Stimulated activated effector memory CD8-positive, alpha-beta T cell treated with anti-CD3 and anti-CD28 coated beads, Interleukin-12 subunit alpha, Interleukin-12 subunit beta, amount 100 ng/mL, for 72 hours (primary cell): ENCODE results near the gene AURKB.
A peak's percentile ranks its signal among the peaks of the same experiment; 100 is the strongest.
"Not testable (repeated sequence)": the region's sequence is repeated elsewhere in the genome, so short reads cannot be mapped to it uniquely, and the experiment has no call there.

Experiments used
- ATAC-seq: fragments of 150-1000 bp; cut with Tn5 transposase; 2 replicates; pipeline ENCODE4 v1.10.0; 2021
- DNase-seq, 2 donors: peaks; one replicate each; pipeline ENCODE4 v3.0.0; 2021 to 2022; ENCODE audit warnings: low spot score in 2 of 2
- H3K27ac Mint-ChIP-seq: one replicate; pipeline ENCODE4 v1.8.0; 2022; ENCODE audit warnings: mild to moderate bottlenecking, mixed read lengths
- H3K36me3 Mint-ChIP-seq: one replicate; pipeline ENCODE4 v1.8.0; 2022; ENCODE audit warnings: mild to moderate bottlenecking, mixed read lengths
- H3K4me1 Mint-ChIP-seq: one replicate; pipeline ENCODE4 v1.8.0; 2022; ENCODE audit warnings: mixed read lengths
- H3K4me3 Mint-ChIP-seq: one replicate; pipeline ENCODE4 v1.8.0; 2022; ENCODE audit warnings: mild to moderate bottlenecking, mixed read lengths
- H3K9me3 Mint-ChIP-seq: one replicate; pipeline ENCODE4 v1.8.0; 2022; ENCODE audit warnings: mixed read lengths

The AURKB gene

GRCh38 chr17:8209907-8210760 is at the start of gene AURKB:
Gene AURKB, minus strand, starts transcription at chr17:8210575. Its CDS starts 351 bp downstream, at chr17:8210224.
- peak within 1 kb of the TSS; percentile 96 for H3K4me3 Mint-ChIP-seq

GRCh38 chr17:8257801-8258200 is 47.4 kb upstream of the AURKB start:
- Mint-ChIP-seq H3K4me1 (no peaks in the 10 kb centered on the region), H3K36me3 (peaks cover 92% of the 10 kb centered on the region), H3K27ac (no peak overlapping the region), H3K4me3 (no peak overlapping the region), H3K9me3 (no peaks in the 10 kb centered on the region)
- DNase-seq: no peak
- peak; percentile 43 for ATAC-seq

More at GRCh38 chr17:8209907-8210760, at the start of gene AURKB:
- Mint-ChIP-seq H3K4me1 (peaks cover 33% of the 10 kb centered on the region), H3K27ac (peak within 1 kb of the TSS; percentile 98), H3K36me3 (peaks cover 58% of the 10 kb centered on the region), H3K9me3 (no peaks in the 10 kb centered on the region)
- ATAC-seq (peak; percentile 97), DNase-seq (peak; percentile 81 to 94)

- no peak for DNase-seq
- Mint-ChIP-seq H3K9me3 (no peaks in the 10 kb centered on the region), H3K4me3 (no peak overlapping the region), H3K36me3 (peaks cover 81% of the 10 kb centered on the region), H3K4me1 (no peaks in the 10 kb centered on the region), H3K27ac (no peak overlapping the region)
- ATAC-seq: no peak
Measured at GRCh38 chr17:8256691-8257090, 46.3 kb upstream of the AURKB start.

- Mint-ChIP-seq H3K4me3 (no peak overlapping the region), H3K36me3 (peaks cover 77% of the 10 kb centered on the region), H3K4me1 (no peaks in the 10 kb centered on the region), H3K9me3 (no peaks in the 10 kb centered on the region), H3K27ac (no peak overlapping the region)
- ATAC-seq (no peak), DNase-seq (no peak)
Measured at GRCh38 chr17:8256291-8256690, 45.9 kb upstream of the AURKB start.

GRCh38 chr17:8255499-8255898 is 45.1 kb upstream of the AURKB start:
- H3K9me3 Mint-ChIP-seq: no peaks in the 10 kb centered on the region
- H3K27ac Mint-ChIP-seq: no peak overlapping the region
- ATAC-seq (no peak), DNase-seq (no peak)
- H3K4me1 Mint-ChIP-seq: peaks cover 4% of the 10 kb centered on the region
- H3K36me3 Mint-ChIP-seq: peaks cover 71% of the 10 kb centered on the region
- H3K4me3 Mint-ChIP-seq: no peak overlapping the region

GRCh38 chr17:8254881-8255280 is 44.5 kb upstream of the AURKB start:
- Mint-ChIP-seq H3K27ac (no peak overlapping the region), H3K9me3 (no peaks in the 10 kb centered on the region), H3K36me3 (peaks cover 70% of the 10 kb centered on the region), H3K4me1 (peaks cover 10% of the 10 kb centered on the region), H3K4me3 (no peak overlapping the region)
- no peak for DNase-seq
- ATAC-seq: no peak

GRCh38 chr17:8253801-8254200 is 43.4 kb upstream of the AURKB start:
- DNase-seq: no peak
- Mint-ChIP-seq H3K27ac (no peak overlapping the region), H3K4me3 (no peak overlapping the region), H3K9me3 (no peaks in the 10 kb centered on the region), H3K36me3 (peaks cover 67% of the 10 kb centered on the region), H3K4me1 (peaks cover 17% of the 10 kb centered on the region)
- ATAC-seq: no peak

- not testable (repeated sequence) for DNase-seq, H3K9me3 Mint-ChIP-seq, H3K27ac Mint-ChIP-seq, H3K4me3 Mint-ChIP-seq, ATAC-seq
- peaks cover 67% of the 10 kb centered on the region for H3K36me3 Mint-ChIP-seq
- H3K4me1 Mint-ChIP-seq: peaks cover 26% of the 10 kb centered on the region
Measured at GRCh38 chr17:8251411-8251810, 41.0 kb upstream of the AURKB start.

- ATAC-seq (no peak), DNase-seq (no peak)
- H3K9me3 Mint-ChIP-seq: no peaks in the 10 kb centered on the region
- H3K36me3 Mint-ChIP-seq: peaks cover 66% of the 10 kb centered on the region
- peak overlapping the region; percentile 98 for H3K27ac Mint-ChIP-seq
- peak overlapping the region; percentile 95 for H3K4me3 Mint-ChIP-seq
- H3K4me1 Mint-ChIP-seq: peaks cover 42% of the 10 kb centered on the region
Measured at GRCh38 chr17:8249621-8250500, 39.5 kb upstream of the AURKB start.

- ATAC-seq (peak; percentile 80), DNase-seq (peak; percentile 98 to 99)
- Mint-ChIP-seq H3K4me3 (peak within 1 kb of the TSS; percentile 95), H3K36me3 (peaks cover 66% of the 10 kb centered on the region), H3K9me3 (no peaks in the 10 kb centered on the region), H3K27ac (peak within 1 kb of the TSS; percentile 98), H3K4me1 (peaks cover 51% of the 10 kb centered on the region)
Measured at GRCh38 chr17:8248751-8249607, 38.6 kb upstream of the AURKB start, which contains the start of gene PFAS. Gene PFAS, plus strand, starts transcription at chr17:8249289. Its CDS starts 4,649 bp downstream, at chr17:8253938.

GRCh38 chr17:8244768-8245167 is 34.4 kb upstream of the AURKB start:
- DNase-seq (no peak), ATAC-seq (no peak)
- H3K4me1 Mint-ChIP-seq: peaks cover 50% of the 10 kb centered on the region
- peaks cover 97% of the 10 kb centered on the region for H3K36me3 Mint-ChIP-seq
- H3K27ac Mint-ChIP-seq: peak overlapping the region; percentile 98
- no peak overlapping the region for H3K4me3 Mint-ChIP-seq
- H3K9me3 Mint-ChIP-seq: no peaks in the 10 kb centered on the region

- ATAC-seq: no peak
- no peak for DNase-seq
- Mint-ChIP-seq H3K9me3 (no peaks in the 10 kb centered on the region), H3K4me3 (no peak overlapping the region), H3K4me1 (peaks cover 43% of the 10 kb centered on the region), H3K27ac (no peak overlapping the region), H3K36me3 (peaks cover 98% of the 10 kb centered on the region)
Measured at GRCh38 chr17:8243827-8244226, 33.5 kb upstream of the AURKB start.

- Mint-ChIP-seq H3K4me3 (no peak overlapping the region), H3K27ac (peak overlapping the region; percentile 20), H3K36me3 (peaks cover 100% of the 10 kb centered on the region)
Measured at GRCh38 chr17:8237886-8238285, 27.5 kb upstream of the AURKB start.

GRCh38 chr17:8237175-8237574 is 26.8 kb upstream of the AURKB start:
- peaks cover 100% of the 10 kb centered on the region for H3K36me3 Mint-ChIP-seq
- H3K4me3 Mint-ChIP-seq: no peak overlapping the region

More at GRCh38 chr17:8237886-8238285, 27.5 kb upstream of the AURKB start:
- peaks cover 25% of the 10 kb centered on the region for H3K4me1 Mint-ChIP-seq
- ATAC-seq: no peak
- no peak for DNase-seq
- no peaks in the 10 kb centered on the region for H3K9me3 Mint-ChIP-seq

More at GRCh38 chr17:8237175-8237574, 26.8 kb upstream of the AURKB start:
- Mint-ChIP-seq H3K4me1 (peaks cover 24% of the 10 kb centered on the region), H3K9me3 (no peaks in the 10 kb centered on the region), H3K27ac (peak overlapping the region; percentile 20)
- DNase-seq (no peak), ATAC-seq (no peak)
